H9 (cell line): ENCODE measurements around the gene UCKL1. TPM values are rescaled to one million over a fixed set of nuclear protein-coding genes. Genes with fewer than 3 reads are reported as not detected.

Experiments used
- DNase-seq: peaks from one replicate; pipeline ENCODE4 v3.0.0-alpha.2; 2017
- H2AFZ ChIP-seq: one replicate; pipeline ENCODE4 v1.6.1; 2013; ENCODE audit warnings: mild to moderate bottlenecking, low read length, control low read depth, moderate library complexity
- H2AK5ac ChIP-seq: 2 replicates; pipeline ENCODE4 v1.6.1; 2013; ENCODE audit warnings: low read length, control low read depth, mixed read lengths; ENCODE audit not compliant: insufficient read length
- H2BK120ac ChIP-seq: one replicate; pipeline ENCODE4 v1.6.1; 2013; ENCODE audit warnings: low read depth, mild to moderate bottlenecking, low read length, control low read depth, inconsistent platforms; ENCODE audit not compliant: poor library complexity, severe bottlenecking
- H2BK12ac ChIP-seq: 2 replicates; pipeline ENCODE4 v1.6.1; 2013; ENCODE audit warnings: low read length, control low read depth, mixed read lengths, low read depth; ENCODE audit not compliant: insufficient read length
- H2BK15ac ChIP-seq: 2 replicates; pipeline ENCODE4 v1.6.1; 2013; ENCODE audit warnings: low read depth, low read length, control low read depth
- H2BK20ac ChIP-seq: one replicate; pipeline ENCODE4 v1.6.1; 2013; ENCODE audit warnings: low read depth, mild to moderate bottlenecking, low read length, control low read depth, inconsistent platforms; ENCODE audit not compliant: poor library complexity, severe bottlenecking
- H2BK5ac ChIP-seq: 2 replicates; pipeline ENCODE4 v1.6.1; 2013; ENCODE audit warnings: low read length, control low read depth, mixed read lengths; ENCODE audit not compliant: insufficient read length
- H3K14ac ChIP-seq: 2 replicates; pipeline ENCODE4 v1.6.1; 2013; ENCODE audit warnings: low read length, control low read depth; ENCODE audit not compliant: insufficient read depth
- H3K18ac ChIP-seq: 2 replicates; pipeline ENCODE4 v1.6.1; 2013; ENCODE audit warnings: low read depth, mild to moderate bottlenecking, mixed read lengths, low read length, control low read depth; ENCODE audit not compliant: insufficient read length
- H3K23ac ChIP-seq: 2 replicates; pipeline ENCODE4 v1.6.1; 2013; ENCODE audit warnings: low read length, control low read depth, mixed read lengths, low read depth; ENCODE audit not compliant: insufficient read length
- H3K23me2 ChIP-seq: 2 replicates; pipeline ENCODE4 v1.6.1; 2013; ENCODE audit warnings: low read depth, mild to moderate bottlenecking, mixed read lengths, low read length, control low read depth; ENCODE audit not compliant: insufficient read length, poor library complexity, severe bottlenecking
- H3K27ac ChIP-seq: 2 replicates; pipeline ENCODE4 v1.5.1; 2013; ENCODE audit warnings: low read length, control low read depth, mixed read lengths, low read depth; ENCODE audit not compliant: insufficient read length
- H3K27me3 ChIP-seq: 2 replicates; pipeline ENCODE4 v1.6.1; 2013; ENCODE audit warnings: low read length, control low read depth, inconsistent platforms; ENCODE audit not compliant: insufficient read depth
- H3K4ac ChIP-seq: 2 replicates; pipeline ENCODE4 v1.6.1; 2013; ENCODE audit warnings: low read depth, mild to moderate bottlenecking, control low read depth, inconsistent platforms, low read length, moderate library complexity
- H3K4me1 ChIP-seq: 2 replicates; pipeline ENCODE4 v1.6.1; 2013; ENCODE audit warnings: low read length, control low read depth, inconsistent platforms; ENCODE audit not compliant: insufficient read depth
- H3K4me2 ChIP-seq: 2 replicates; pipeline ENCODE4 v1.6.1; 2013; ENCODE audit warnings: low read length, control low read depth, mixed read lengths; ENCODE audit not compliant: insufficient read length, insufficient read depth
- H3K56ac ChIP-seq: 2 replicates; pipeline ENCODE4 v1.6.1; 2013; ENCODE audit warnings: low read depth, mild to moderate bottlenecking, mixed read lengths, low read length, control low read depth; ENCODE audit not compliant: insufficient read length
- H3K79me1 ChIP-seq: 2 replicates; pipeline ENCODE4 v1.6.1; 2013; ENCODE audit warnings: low read depth, mild to moderate bottlenecking, moderate library complexity, low read length, control low read depth, inconsistent platforms; ENCODE audit not compliant: insufficient read depth, poor library complexity, severe bottlenecking
- H3K79me2 ChIP-seq: 2 replicates; pipeline ENCODE4 v1.6.1; 2013; ENCODE audit warnings: low read length, control low read depth, inconsistent platforms; ENCODE audit not compliant: insufficient read depth
- H3K9ac ChIP-seq: 2 replicates; pipeline ENCODE4 v1.6.1; 2013; ENCODE audit warnings: low read length, control low read depth, mixed read lengths; ENCODE audit not compliant: insufficient read length; ENCODE audit errors: extremely low read depth
- H3K9me3 ChIP-seq: one replicate; pipeline ENCODE4 v1.6.1; 2013; ENCODE audit warnings: low read depth, low read length, inconsistent platforms; ENCODE audit not compliant: control insufficient read depth
- H3T11ph ChIP-seq: one replicate; pipeline ENCODE4 v1.6.1; 2013; ENCODE audit warnings: mild to moderate bottlenecking, low read length, control low read depth, inconsistent platforms
- H4K20me1 ChIP-seq: one replicate; pipeline ENCODE4 v1.6.1; 2013; ENCODE audit not compliant: control insufficient read depth, insufficient read length, insufficient read depth
- H4K5ac ChIP-seq: 2 replicates; pipeline ENCODE4 v1.6.1; 2013; ENCODE audit warnings: low read depth, mild to moderate bottlenecking, mixed read lengths, low read length, control low read depth; ENCODE audit not compliant: insufficient read length
- H4K8ac ChIP-seq: replicated peaks from 2 replicates; pipeline ENCODE4 v1.6.1; 2013; ENCODE audit warnings: low read length, control low read depth, mixed read lengths, low read depth; ENCODE audit not compliant: insufficient read length
- H4K91ac ChIP-seq: 2 replicates; pipeline ENCODE4 v1.6.1; 2013; ENCODE audit warnings: low read depth, mild to moderate bottlenecking, moderate library complexity, mixed read lengths, low read length, control low read depth; ENCODE audit not compliant: insufficient read length
- H3K27ac Mint-ChIP-seq, 3 experiments: 2 replicates in 2 of 3; 3 replicates in 1 of 3; pipeline ENCODE4 v1.8.0; 2020 to 2021; ENCODE audit warnings: mixed read lengths in 3 of 3, mild to moderate bottlenecking in 1 of 3, moderate library complexity in 1 of 3
- H3K27me3 Mint-ChIP-seq: 2 replicates; pipeline ENCODE4 v1.8.0; 2021; ENCODE audit warnings: low read depth, mild to moderate bottlenecking, moderate library complexity, mixed read lengths
- H3K36me3 Mint-ChIP-seq, 3 experiments: 2 replicates in 2 of 3; 3 replicates in 1 of 3; pipeline ENCODE4 v1.8.0; 2020 to 2021; ENCODE audit warnings: low read depth in 3 of 3, mixed read lengths in 3 of 3; ENCODE audit not compliant: insufficient read depth in 1 of 3
- H3K4me1 Mint-ChIP-seq, 2 experiments: 2 replicates each; pipeline ENCODE4 v1.8.0; 2020; ENCODE audit warnings: mixed read lengths in 2 of 2
- H3K4me3 Mint-ChIP-seq, 2 experiments: 2 replicates in 1 of 2; 3 replicates in 1 of 2; pipeline ENCODE4 v1.8.0; 2020 to 2021; ENCODE audit warnings: mild to moderate bottlenecking in 2 of 2, mixed read lengths in 2 of 2, moderate library complexity in 1 of 2
- H3K9me3 Mint-ChIP-seq, 2 experiments: 2 replicates in 1 of 2; 3 replicates in 1 of 2; pipeline ENCODE4 v1.8.0; 2020; ENCODE audit warnings: mild to moderate bottlenecking in 2 of 2, mixed read lengths in 2 of 2, moderate library complexity in 1 of 2
- WGBS: extraction: QIAGEN DNeasy Blood & Tissue Kit; methylation state at CpG from one replicate; pipeline ENCODE4 v1.1.7; 2013; ENCODE audit warnings: missing lambda C conversion rate, low lambda C conversion rate, mixed read lengths; ENCODE audit not compliant: insufficient read length; ENCODE audit errors: extremely low coverage; 5-methylcytosine and 5-hydroxymethylcytosine counted together
- total RNA-seq: library from RNA; stranded (reverse); gene quantifications from 2 replicates; pipeline ENCODE4 v1.2.1, GENCODE V29; 2021
- TF ChIP-seq, protein P1 (sequence below): fragments of 200-600 bp; sonication (generic); conservative IDR thresholded peaks from 3 replicates; pipeline ENCODE4 v1.8.0; 2021; ENCODE audit warnings: antibody characterized with exemption, mild to moderate bottlenecking

UCKL1 gene
- total RNA-seq, 1 experiment from 2014 or later, result 40.9 TPM

DNA sequence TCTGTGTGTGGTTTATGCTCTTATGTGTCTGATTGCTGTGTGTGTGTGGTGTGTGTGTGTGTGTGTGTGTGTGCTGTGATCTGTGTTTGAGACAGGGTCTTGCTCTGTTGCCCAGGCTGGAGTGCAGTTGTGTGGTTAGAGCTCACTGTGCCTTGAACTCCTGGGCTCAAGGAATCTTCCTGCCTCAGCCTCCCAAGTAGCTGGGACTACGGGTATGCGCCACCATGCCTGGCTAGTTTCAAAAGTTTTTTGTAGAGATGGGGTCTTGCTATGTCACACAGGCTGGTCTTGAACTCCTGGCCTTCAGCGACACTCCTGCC lies 16.9 kb upstream of the UCKL1 start:
- Mint-ChIP-seq H3K27ac (no peak overlapping the region; a peak in 1 of 7 replicates), H3K36me3 (peaks cover 0 to 11% (median 8%) of the 10 kb centered on the region in 3 experiments; a peak in 5 of 7 replicates), H3K27me3 (peaks cover 15% of the 10 kb centered on the region), H3K4me3 (peak overlapping the region in 1 of 2 experiments; percentile 56; a peak in 4 of 5 replicates), H3K9me3 (no peaks in the 10 kb centered on the region), H3K4me1 (peaks cover 21 to 25% of the 10 kb centered on the region in 2 experiments)
- Histone ChIP-seq H2BK20ac (no peak overlapping the region), H3K27ac (no peak overlapping the region), H2AK5ac (no peak overlapping the region), H2BK12ac (no peak overlapping the region), H2BK120ac (no peak overlapping the region), H2AFZ (no peak overlapping the region), H4K5ac (no peak overlapping the region), H3K23me2 (peaks cover 11% of the 10 kb centered on the region), H4K20me1 (no peaks in the 10 kb centered on the region), H3K4ac (no peak overlapping the region), H2BK5ac (no peak overlapping the region), H3K79me2 (no peaks in the 10 kb centered on the region), H3K14ac (no peak overlapping the region), H3K27me3 (no peaks in the 10 kb centered on the region; the same call in 1 of the 2 replicates), H3T11ph (no peak overlapping the region), H3K79me1 (no peaks in the 10 kb centered on the region), H4K91ac (no peak overlapping the region), H3K9ac (no peak overlapping the region), H4K8ac (no peak overlapping the region), H3K23ac (no peak overlapping the region), H3K4me2 (no peak overlapping the region), H2BK15ac (no peak overlapping the region), H3K9me3 (peaks cover 3% of the 10 kb centered on the region), H3K4me1 (no peaks in the 10 kb centered on the region; the same call in 1 of the 2 replicates), H3K56ac (no peak overlapping the region), H3K18ac (no peak overlapping the region)
- no peak for DNase-seq
- TF ChIP-seq, protein P1, sequence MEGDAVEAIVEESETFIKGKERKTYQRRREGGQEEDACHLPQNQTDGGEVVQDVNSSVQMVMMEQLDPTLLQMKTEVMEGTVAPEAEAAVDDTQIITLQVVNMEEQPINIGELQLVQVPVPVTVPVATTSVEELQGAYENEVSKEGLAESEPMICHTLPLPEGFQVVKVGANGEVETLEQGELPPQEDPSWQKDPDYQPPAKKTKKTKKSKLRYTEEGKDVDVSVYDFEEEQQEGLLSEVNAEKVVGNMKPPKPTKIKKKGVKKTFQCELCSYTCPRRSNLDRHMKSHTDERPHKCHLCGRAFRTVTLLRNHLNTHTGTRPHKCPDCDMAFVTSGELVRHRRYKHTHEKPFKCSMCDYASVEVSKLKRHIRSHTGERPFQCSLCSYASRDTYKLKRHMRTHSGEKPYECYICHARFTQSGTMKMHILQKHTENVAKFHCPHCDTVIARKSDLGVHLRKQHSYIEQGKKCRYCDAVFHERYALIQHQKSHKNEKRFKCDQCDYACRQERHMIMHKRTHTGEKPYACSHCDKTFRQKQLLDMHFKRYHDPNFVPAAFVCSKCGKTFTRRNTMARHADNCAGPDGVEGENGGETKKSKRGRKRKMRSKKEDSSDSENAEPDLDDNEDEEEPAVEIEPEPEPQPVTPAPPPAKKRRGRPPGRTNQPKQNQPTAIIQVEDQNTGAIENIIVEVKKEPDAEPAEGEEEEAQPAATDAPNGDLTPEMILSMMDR, result no peak
- no CpG with 5 or more reads among the region's 3 CpGs for WGBS
